ENCODE results near the gene CHI3L1.

- TF ChIP-seq HDGF (IDR thresholded peaks at IDR 0.05; ENCODE audit: borderline replicate concordance) (no peak), SP1 (IDR thresholded peaks at IDR 0.05) (no peak), FOXA1 (IDR thresholded peaks at IDR 0.05) (no peak), ELF4 (IDR thresholded peaks at IDR 0.05) (no peak), NFRKB (IDR thresholded peaks at IDR 0.05) (no peak), FOXM1 (IDR thresholded peaks at IDR 0.05; ENCODE audit: borderline replicate concordance) (no peak)
These were observed 8.9 kb downstream of the CHI3L1 start for GRCh38 chr1:203177470-203178039.
